Measurements from ENCODE around the gene TEX51.

Gene TEX51

GRCh38 chr2:126879348-126880298 lies 19.1 kb upstream of the TEX51 start:
- no peak for DNase-seq

GRCh38 chr2:126880324-126880723 lies 18.4 kb upstream of the TEX51 start:
- DNase-seq, result no peak

- no peak for DNase-seq
These were observed 17.9 kb upstream of the TEX51 start for GRCh38 chr2:126880817-126881216.

- DNase-seq, result no peak
These were observed 17.1 kb upstream of the TEX51 start for GRCh38 chr2:126881591-126881990.

- no peak for DNase-seq
These were observed 16.5 kb upstream of the TEX51 start for GRCh38 chr2:126882181-126882580.

GRCh38 chr2:126882736-126883665 lies 15.7 kb upstream of the TEX51 start:
- DNase-seq, result no peak

GRCh38 chr2:126883666-126884040 lies 15.0 kb upstream of the TEX51 start:
- no peak for DNase-seq

GRCh38 chr2:126884861-126885750 lies 13.6 kb upstream of the TEX51 start:
- DNase-seq, result no peak

- no peak for DNase-seq
These were observed 12.9 kb upstream of the TEX51 start for GRCh38 chr2:126885751-126886210.

- peak; percentile 52 to 66 for DNase-seq
These were observed 12.3 kb upstream of the TEX51 start for GRCh38 chr2:126886211-126886915.

GRCh38 chr2:126886916-126887280 lies 11.8 kb upstream of the TEX51 start:
- DNase-seq, result no peak

- DNase-seq, result no peak
These were observed 11.2 kb upstream of the TEX51 start for GRCh38 chr2:126887506-126887905.

GRCh38 chr2:126888046-126888445 lies 10.6 kb upstream of the TEX51 start:
- DNase-seq, result no peak

- DNase-seq, result no peak
These were observed 9.6 kb upstream of the TEX51 start for GRCh38 chr2:126889071-126889470.

- DNase-seq, result no peak
These were observed 9.1 kb upstream of the TEX51 start for GRCh38 chr2:126889496-126890135.

- no peak for DNase-seq
These were observed 8.6 kb upstream of the TEX51 start for GRCh38 chr2:126890136-126890510.

- no peak for DNase-seq
These were observed 7.9 kb upstream of the TEX51 start for GRCh38 chr2:126890551-126891450.

GRCh38 chr2:126891681-126892500 lies 6.8 kb upstream of the TEX51 start:
- no peak for DNase-seq

GRCh38 chr2:126893153-126893552 lies 5.5 kb upstream of the TEX51 start:
- DNase-seq, result no peak

Measured in inflammatory macrophage (primary cell).